Endothelial cell of umbilical vein (primary cell): ENCODE results near the gene KIFC1. TPM values are rescaled to one million over a fixed set of nuclear protein-coding genes. Genes with fewer than 3 reads are reported as not detected.

Experiments used
- BruUV-seq: library from RNA; stranded (reverse); fragments of 400-500 nt; replicated peaks from 2 replicates; lab custom pipeline; 2021; lab: Mats Ljungman, UMichigan
- CTCF ChIA-PET: fragments of 300-600, 350-600 bp; sonication (Branson Sonifier 250); formaldehyde crosslinking; loops from one replicate; lab custom pipeline; 2021; ENCODE audit warnings: antibody characterized with exemption, inconsistent platforms; lab: Charles Lee
- POLR2A ChIA-PET: fragments of 300-600, 350-600 bp; sonication (Branson Sonifier 250); formaldehyde crosslinking; loops from one replicate; lab custom pipeline; 2021; ENCODE audit warnings: antibody characterized with exemption, inconsistent platforms; lab: Charles Lee
- DNase-seq: peaks from one replicate; pipeline ENCODE4 v3.0.0-alpha.2; 2011; ENCODE audit warnings: low read depth, low spot score
- FAIRE-seq: peaks from 2 replicates; lab custom pipeline; 2011; peaks lifted over from hg19 to GRCh38; lab: Jason Lieb, UNC
- H2AFZ ChIP-seq: 2 replicates; pipeline ENCODE4 v1.6.0; 2012; ENCODE audit warnings: low read depth, low read length, control low read depth, inconsistent platforms
- H3K27ac ChIP-seq: 2 replicates; pipeline ENCODE4 v1.5.1; 2011; ENCODE audit warnings: low read depth, mild to moderate bottlenecking, control low read depth, low read length, moderate library complexity; ENCODE audit not compliant: insufficient read depth
- H3K27me3 ChIP-seq, 2 experiments: 2 replicates each; pipeline versions ENCODE4 v1.6.0 to v1.6.1; 2011; ENCODE audit warnings: low read length in 2 of 2, mixed read lengths in 1 of 2; ENCODE audit not compliant: control insufficient read depth in 2 of 2, insufficient read depth in 2 of 2
- H3K36me3 ChIP-seq, 2 experiments: 2 replicates in 1 of 2; 3 replicates in 1 of 2; pipeline ENCODE4 v1.5.1; 2011; ENCODE audit warnings: low read length in 2 of 2, mild to moderate bottlenecking in 1 of 2, moderate library complexity in 1 of 2; ENCODE audit not compliant: control insufficient read depth in 2 of 2, insufficient read depth in 2 of 2; ENCODE audit errors: extremely low read depth in 1 of 2
- H3K4me1 ChIP-seq: 3 replicates; pipeline ENCODE4 v1.5.1; 2011; ENCODE audit warnings: mild to moderate bottlenecking, low read length; ENCODE audit not compliant: control insufficient read depth, insufficient read depth; ENCODE audit errors: extremely low read depth
- H3K4me2 ChIP-seq: 2 replicates; pipeline ENCODE4 v1.6.1; 2011; ENCODE audit warnings: low read length, control low read depth, mixed read lengths; ENCODE audit not compliant: insufficient read depth
- H3K4me3 ChIP-seq, 3 experiments: fragments of 200-600 bp in 1 of 3; sonication (generic), shearing (Covaris generic) in 1 of 3; replicated peaks in 1 of 3; 2 replicates each; pipeline ENCODE4 v1.5.1; 2011 to 2016; ENCODE audit warnings: control low read depth in 3 of 3, low read length in 3 of 3, mild to moderate bottlenecking in 2 of 3, inconsistent platforms in 1 of 3, low read depth in 1 of 3, moderate library complexity in 1 of 3; ENCODE audit not compliant: insufficient read depth in 1 of 3
- H3K79me2 ChIP-seq: 2 replicates; pipeline ENCODE4 v1.6.0; 2012; ENCODE audit warnings: low read length, inconsistent platforms; ENCODE audit not compliant: control insufficient read depth, insufficient read depth
- H3K9ac ChIP-seq: replicated peaks from 2 replicates; pipeline ENCODE3; 2011; ENCODE audit warnings: low read length, control low read depth; ENCODE audit not compliant: insufficient read depth; ENCODE audit errors: extremely low read depth
- H3K9me1 ChIP-seq: replicated peaks from 3 replicates; pipeline ENCODE4 v1.6.0; 2011; ENCODE audit warnings: mild to moderate bottlenecking, low read length; ENCODE audit not compliant: control insufficient read depth, insufficient read depth; ENCODE audit errors: extremely low read depth
- H3K9me3 ChIP-seq: replicated peaks from 2 replicates; pipeline ENCODE4 v1.5.1; 2012; ENCODE audit warnings: low read length, inconsistent platforms; ENCODE audit not compliant: control insufficient read depth, insufficient read depth
- H4K20me1 ChIP-seq: replicated peaks from 2 replicates; pipeline ENCODE3; 2011; ENCODE audit warnings: mild to moderate bottlenecking, low read length; ENCODE audit not compliant: control insufficient read depth, insufficient read depth; ENCODE audit errors: extremely low read depth
- POLR2A ChIP-seq: IDR thresholded peaks from 2 replicates; pipeline ENCODE4 v1.6.1; 2012; ENCODE audit warnings: low read depth, mild to moderate bottlenecking, control low read depth, low read length
- dilution Hi-C: fragments of 300-500 bp; cut with MboI; formaldehyde crosslinking; loops from one replicate; pipeline ENCODE4 v1.15.0; 2019; ENCODE audit warnings: low sequenced_read_pairs; ENCODE audit not compliant: extremely low pct_ligation_motif_present
- intact Hi-C: fragments of 100-400 bp; cut with micrococcal nuclease; formaldehyde crosslinking; loops from one replicate; pipeline ENCODE4 v1.10.0; 2022
- polyA plus RNA-seq, 4 experiments: library from polyadenylated mRNA; depleted of rRNA in 3 of 4; stranded (reverse) in 3 of 4; unstranded in 1 of 4; fragments of >200 nt; gene quantifications; 2 replicates each; pipeline versions ENCODE4 v1.2.1 to v1.2.3, GENCODE V29; 2011 to 2012; ENCODE audit warnings: missing spikeins in 1 of 4
- total RNA-seq: library from RNA; stranded (reverse); gene quantifications from 2 replicates; pipeline ENCODE4 v1.2.3, GENCODE V29; 2021
- TF ChIP-seq, protein P1 (sequence below), 2 donors: IDR thresholded peaks; 1 replicate in 1 of 2; 2 replicates in 1 of 2; pipeline ENCODE4 v1.5.1; 2011; ENCODE audit warnings: low read length in 2 of 2, mild to moderate bottlenecking in 2 of 2, moderate library complexity in 2 of 2, control low read depth in 1 of 2, inconsistent platforms in 1 of 2, low read depth in 1 of 2; ENCODE audit not compliant: insufficient read depth in 1 of 2; ENCODE audit errors: extremely low read depth in 1 of 2
- TF ChIP-seq, protein P2 (sequence below): IDR thresholded peaks from 2 replicates; pipeline ENCODE4 v1.6.1; 2011; ENCODE audit not compliant: insufficient read depth, insufficient read length

The KIFC1 gene
- total and polyA plus RNA-seq, 2 donors (not counting 3 experiments of a cell fraction or from before 2014, with no cell fraction given): 39.3 to 63.4 TPM

DNA sequence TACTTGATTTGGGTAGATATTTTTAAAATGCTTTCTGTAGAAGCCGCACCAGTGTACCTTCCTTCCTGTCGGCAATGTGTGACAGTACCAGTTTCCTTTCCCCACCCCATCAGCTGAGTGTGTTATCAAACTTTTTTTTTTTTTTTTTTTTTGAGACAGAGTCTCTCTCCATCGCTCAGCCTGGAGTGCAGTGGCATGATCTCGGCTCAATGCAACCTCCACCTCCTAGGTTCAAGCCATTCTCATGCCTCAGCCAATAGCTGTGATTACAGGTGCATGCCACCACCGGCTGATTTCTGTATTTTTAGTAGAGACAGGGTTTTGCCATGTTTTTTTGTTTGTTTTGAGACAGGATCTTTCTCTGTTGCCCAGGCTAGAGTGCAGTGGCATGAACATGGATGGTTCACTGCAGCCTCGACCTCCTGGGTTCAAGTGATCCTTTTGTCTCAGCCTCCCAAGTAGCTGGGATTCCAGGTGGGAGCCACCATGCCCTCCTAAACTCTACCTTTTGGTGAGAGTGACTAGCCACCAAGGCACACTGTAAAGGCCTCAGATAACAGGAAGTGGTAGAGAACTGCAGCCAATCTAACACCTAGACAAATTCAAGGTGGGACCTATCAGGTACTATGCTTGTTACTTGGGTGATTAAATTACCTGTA, 47.5 kb upstream of the KIFC1 start:
- Histone ChIP-seq H3K9me1 (no peaks in the 10 kb centered on the region), H3K4me2 (no peak overlapping the region), H3K4me3 (no peak overlapping the region), H2AFZ (no peak overlapping the region), H3K9ac (no peak overlapping the region), H3K4me1 (no peaks in the 10 kb centered on the region), H3K27me3 (no peaks in the 10 kb centered on the region), H3K36me3 (no peaks in the 10 kb centered on the region), H3K9me3 (no peaks in the 10 kb centered on the region), H3K79me2 (no peaks in the 10 kb centered on the region), H4K20me1 (no peaks in the 10 kb centered on the region), H3K27ac (no peak overlapping the region)
- ChIA-PET CTCF (interaction anchor here (0.6 to 2.4 kb wide), 8 partner anchors 8 to 150 kb away, joined by 3 to 20 read pairs (median 8); partner anchors contain the start of gene RGL2), POLR2A (no interaction called here)
- TF ChIP-seq, protein P1, sequence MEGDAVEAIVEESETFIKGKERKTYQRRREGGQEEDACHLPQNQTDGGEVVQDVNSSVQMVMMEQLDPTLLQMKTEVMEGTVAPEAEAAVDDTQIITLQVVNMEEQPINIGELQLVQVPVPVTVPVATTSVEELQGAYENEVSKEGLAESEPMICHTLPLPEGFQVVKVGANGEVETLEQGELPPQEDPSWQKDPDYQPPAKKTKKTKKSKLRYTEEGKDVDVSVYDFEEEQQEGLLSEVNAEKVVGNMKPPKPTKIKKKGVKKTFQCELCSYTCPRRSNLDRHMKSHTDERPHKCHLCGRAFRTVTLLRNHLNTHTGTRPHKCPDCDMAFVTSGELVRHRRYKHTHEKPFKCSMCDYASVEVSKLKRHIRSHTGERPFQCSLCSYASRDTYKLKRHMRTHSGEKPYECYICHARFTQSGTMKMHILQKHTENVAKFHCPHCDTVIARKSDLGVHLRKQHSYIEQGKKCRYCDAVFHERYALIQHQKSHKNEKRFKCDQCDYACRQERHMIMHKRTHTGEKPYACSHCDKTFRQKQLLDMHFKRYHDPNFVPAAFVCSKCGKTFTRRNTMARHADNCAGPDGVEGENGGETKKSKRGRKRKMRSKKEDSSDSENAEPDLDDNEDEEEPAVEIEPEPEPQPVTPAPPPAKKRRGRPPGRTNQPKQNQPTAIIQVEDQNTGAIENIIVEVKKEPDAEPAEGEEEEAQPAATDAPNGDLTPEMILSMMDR (IDR thresholded peaks at IDR 0.05; ENCODE audit: extremely low read depth in 1 of 2, insufficient read depth in 1 of 2, low read depth in 1 of 2, low read length in 2 of 2): no peak
- TF ChIP-seq, protein P2, sequence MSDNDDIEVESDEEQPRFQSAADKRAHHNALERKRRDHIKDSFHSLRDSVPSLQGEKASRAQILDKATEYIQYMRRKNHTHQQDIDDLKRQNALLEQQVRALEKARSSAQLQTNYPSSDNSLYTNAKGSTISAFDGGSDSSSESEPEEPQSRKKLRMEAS: no peak
- no peak for TF ChIP-seq POLR2A
- DNase-seq (no peak), FAIRE-seq (no peak)
- intact Hi-C loops: no loop called here
- no TSS peak for BruUV-seq
- dilution Hi-C loops: no loop called here
